Amniotic stem cell (primary cell): ENCODE data around the gene LCOR.

ENCODE experiments used
- DNase-seq: peaks from one replicate; lab custom pipeline; 2025; lab: John Stamatoyannopoulos, UW

Gene LCOR

GRCh38 chr10:96987842-96988175, 155.7 kb downstream of the LCOR start:
- DNase-seq, result peak; percentile 32

GRCh38 chr10:96988426-96988825, 156.3 kb downstream of the LCOR start:
- DNase-seq, result no peak

- peak; percentile 49 for DNase-seq
Observed at GRCh38 chr10:96991313-96991841, 159.3 kb downstream of the LCOR start.

GRCh38 chr10:96992721-96993120, 160.6 kb downstream of the LCOR start:
- no peak for DNase-seq

- no peak for DNase-seq
Observed at GRCh38 chr10:96995851-96996250, 163.8 kb downstream of the LCOR start.

- no peak for DNase-seq
Observed at GRCh38 chr10:96996275-96996965, 164.3 kb downstream of the LCOR start.

GRCh38 chr10:96998329-96998888, 166.3 kb downstream of the LCOR start:
- no peak for DNase-seq

- DNase-seq, result no peak
Observed at GRCh38 chr10:96999337-96999736, 167.2 kb downstream of the LCOR start.

- no peak for DNase-seq
Observed at GRCh38 chr10:96999987-97000386, 167.9 kb downstream of the LCOR start.

GRCh38 chr10:97000487-97001182, 168.5 kb downstream of the LCOR start:
- DNase-seq, result no peak

- no peak for DNase-seq
Observed at GRCh38 chr10:97001183-97001991, 169.3 kb downstream of the LCOR start.

- DNase-seq, result no peak
Observed at GRCh38 chr10:97002670-97003069, 170.6 kb downstream of the LCOR start.

GRCh38 chr10:97003151-97003803, 171.2 kb downstream of the LCOR start:
- no peak for DNase-seq

GRCh38 chr10:97003804-97004201, 171.7 kb downstream of the LCOR start:
- no peak for DNase-seq

- DNase-seq, result no peak
Observed at GRCh38 chr10:97004591-97004990, 172.5 kb downstream of the LCOR start.

- no peak for DNase-seq
Observed at GRCh38 chr10:97005349-97005748, 173.3 kb downstream of the LCOR start.

- no peak for DNase-seq
Observed at GRCh38 chr10:97006364-97006763, 174.3 kb downstream of the LCOR start.

- DNase-seq, result no peak
Observed at GRCh38 chr10:97007417-97007816, 175.3 kb downstream of the LCOR start.

GRCh38 chr10:97010695-97011206, 178.7 kb downstream of the LCOR start:
- no peak for DNase-seq

- DNase-seq, result no peak
Observed at GRCh38 chr10:97011397-97011796, 179.3 kb downstream of the LCOR start.

GRCh38 chr10:97012470-97012869, 180.4 kb downstream of the LCOR start:
- no peak for DNase-seq

- no peak for DNase-seq
Observed at GRCh38 chr10:97013568-97013967, 181.5 kb downstream of the LCOR start.
